ACC112 (cell line): ENCODE results near the gene MYL9.

Experiments
- H2AFZ ChIP-seq: fragments of 200-600 bp; sonication (generic); one replicate; pipeline ENCODE4 v1.6.0; 2017; ENCODE audit warnings: antibody characterized with exemption, low read length; ENCODE audit not compliant: unreplicated experiment
- H3K27ac ChIP-seq: fragments of 200-600 bp; sonication (generic); 2 replicates; pipeline ENCODE4 v1.5.1; 2014; ENCODE audit warnings: low read depth, mild to moderate bottlenecking, antibody characterized with exemption, low read length, moderate library complexity
- H3K27me3 ChIP-seq: fragments of 200-600 bp; sonication (generic); 2 replicates; pipeline ENCODE4 v1.6.1; 2014; ENCODE audit warnings: mild to moderate bottlenecking, antibody characterized with exemption, low read length, moderate library complexity, mixed read lengths; ENCODE audit not compliant: insufficient read depth
- H3K36me3 ChIP-seq: fragments of 200-600 bp; sonication (generic); 2 replicates; pipeline ENCODE4 v1.6.1; 2016; ENCODE audit warnings: mild to moderate bottlenecking, antibody characterized with exemption, low read length, moderate library complexity, mixed read lengths; ENCODE audit not compliant: insufficient read depth
- H3K4me1 ChIP-seq: fragments of 200-600 bp; sonication (generic); one replicate; pipeline ENCODE4 v1.6.1; 2016; ENCODE audit warnings: low read length, mixed read lengths; ENCODE audit not compliant: insufficient read depth, unreplicated experiment, control insufficient read depth
- H3K4me3 ChIP-seq: fragments of 200-600 bp; sonication (generic); 2 replicates; pipeline ENCODE4 v1.5.1; 2014; ENCODE audit warnings: mild to moderate bottlenecking, low read depth, low read length
- H3K79me2 ChIP-seq: fragments of 200-600 bp; sonication (generic); one replicate; pipeline ENCODE4 v1.6.0; 2016; ENCODE audit warnings: low read length; ENCODE audit not compliant: control insufficient read depth, unreplicated experiment, insufficient read depth

The MYL9 gene

DNA sequence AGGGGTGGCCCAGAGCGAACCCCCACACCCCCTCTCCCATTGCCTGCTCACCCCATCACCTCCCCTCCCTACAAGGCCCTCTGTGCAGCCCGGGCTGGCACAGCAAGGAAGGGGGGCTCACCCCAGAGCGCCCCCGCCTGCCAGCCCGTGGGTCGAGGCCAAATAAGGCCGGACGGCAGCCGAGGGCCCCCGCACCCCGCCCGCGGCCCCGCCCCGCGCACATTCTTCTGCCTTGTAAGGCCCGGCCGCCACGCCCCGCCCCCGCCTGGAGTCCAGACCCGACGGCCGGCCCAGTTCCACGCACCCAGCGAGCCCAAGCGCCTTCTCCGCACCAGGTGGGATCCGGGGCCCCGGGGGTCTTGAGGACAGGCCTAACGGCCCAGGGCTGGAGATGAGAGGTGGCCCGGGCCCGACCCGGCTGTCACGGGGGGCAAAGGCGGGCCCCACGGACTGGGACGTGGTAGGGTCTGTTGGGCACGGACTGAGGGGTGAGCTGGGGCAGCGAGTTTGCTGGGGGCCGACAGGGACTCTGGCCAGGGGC lies at the start of gene MYL9:
Gene MYL9 (plus strand): TSS at position 293 of the 541 bp plus-strand sequence. CDS start 3,366 bp downstream, outside the sequence.
- Histone ChIP-seq H2AFZ (peak within 1 kb of the TSS; percentile 72), H3K27me3 (no peaks in the 10 kb centered on the region), H3K36me3 (no peaks in the 10 kb centered on the region), H3K79me2 (peaks cover 36% of the 10 kb centered on the region), H3K4me1 (peaks cover 40% of the 10 kb centered on the region), H3K27ac (peak within 1 kb of the TSS; percentile 79), H3K4me3 (peak within 1 kb of the TSS; percentile 90)

GRCh38 chr20:36491901-36492617 lies 49.3 kb upstream of the MYL9 start:
- Histone ChIP-seq H3K4me1 (peaks cover 45% of the 10 kb centered on the region), H2AFZ (no peak overlapping the region), H3K27me3 (no peaks in the 10 kb centered on the region), H3K79me2 (peaks cover 86% of the 10 kb centered on the region), H3K27ac (peak overlapping the region; percentile 32), H3K36me3 (peaks cover 3% of the 10 kb centered on the region; the same call in 1 of the 2 replicates), H3K4me3 (no peak overlapping the region)

GRCh38 chr20:36493051-36493800 lies 48.1 kb upstream of the MYL9 start:
- Histone ChIP-seq H3K27me3 (no peaks in the 10 kb centered on the region), H3K4me1 (peaks cover 52% of the 10 kb centered on the region), H3K79me2 (peaks cover 84% of the 10 kb centered on the region), H3K36me3 (peaks cover 5% of the 10 kb centered on the region; the same call in 1 of the 2 replicates), H2AFZ (no peak overlapping the region), H3K4me3 (no peak overlapping the region), H3K27ac (peak overlapping the region; percentile 52; the same call in 1 of the 2 replicates)

DNA sequence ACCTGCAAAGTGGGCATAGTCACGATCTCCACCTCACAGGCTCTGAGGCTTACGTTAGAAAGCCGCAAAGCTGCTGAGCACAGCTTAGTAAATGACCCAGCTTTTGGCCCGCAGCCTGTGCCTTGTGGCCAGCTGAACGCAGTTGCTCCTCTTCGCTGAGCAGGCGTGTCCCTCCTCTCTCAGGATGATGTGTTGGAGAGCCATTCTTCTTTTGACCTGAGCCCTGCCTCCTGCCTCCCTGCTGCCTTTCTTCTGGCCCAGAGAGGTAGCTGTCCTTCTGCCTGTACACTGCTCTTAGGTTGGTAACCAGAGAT lies 47.6 kb upstream of the MYL9 start:
- no peak overlapping the region for H3K4me3 ChIP-seq
- peaks cover 5% of the 10 kb centered on the region; the same call in 1 of the 2 replicates for H3K36me3 ChIP-seq
- H2AFZ ChIP-seq = no peak overlapping the region
- peaks cover 84% of the 10 kb centered on the region for H3K79me2 ChIP-seq
- peaks cover 58% of the 10 kb centered on the region for H3K4me1 ChIP-seq
- H3K27me3 ChIP-seq = no peaks in the 10 kb centered on the region
- peak overlapping the region; percentile 52; the same call in 1 of the 2 replicates for H3K27ac ChIP-seq

GRCh38 chr20:36496707-36497669 lies 44.3 kb upstream of the MYL9 start:
- peaks cover 60% of the 10 kb centered on the region for H3K79me2 ChIP-seq
- H3K4me1 ChIP-seq = peaks cover 49% of the 10 kb centered on the region
- H3K27me3 ChIP-seq = no peaks in the 10 kb centered on the region
- no peak overlapping the region for H3K4me3 ChIP-seq
- H3K27ac ChIP-seq = no peak overlapping the region
- peaks cover 11% of the 10 kb centered on the region for H3K36me3 ChIP-seq
- no peak overlapping the region for H2AFZ ChIP-seq

- Histone ChIP-seq H3K27ac (peak overlapping the region; percentile 14; the same call in 1 of the 2 replicates), H2AFZ (no peak overlapping the region)
Observed at GRCh38 chr20:36497856-36498255, 43.5 kb upstream of the MYL9 start.

GRCh38 chr20:36498386-36499179 lies 42.7 kb upstream of the MYL9 start:
- peak overlapping the region; percentile 14 for H3K27ac ChIP-seq
- no peak overlapping the region for H3K4me3 ChIP-seq
- H3K27me3 ChIP-seq = no peaks in the 10 kb centered on the region
- H3K36me3 ChIP-seq = peaks cover 11% of the 10 kb centered on the region
- H3K79me2 ChIP-seq = peaks cover 45% of the 10 kb centered on the region
- H3K4me1 ChIP-seq = peaks cover 34% of the 10 kb centered on the region
- H2AFZ ChIP-seq = no peak overlapping the region

More at GRCh38 chr20:36497856-36498255, 43.5 kb upstream of the MYL9 start:
- peaks cover 51% of the 10 kb centered on the region for H3K79me2 ChIP-seq
- H3K4me1 ChIP-seq = peaks cover 41% of the 10 kb centered on the region
- no peaks in the 10 kb centered on the region for H3K27me3 ChIP-seq
- peaks cover 11% of the 10 kb centered on the region for H3K36me3 ChIP-seq
- no peak overlapping the region for H3K4me3 ChIP-seq

DNA sequence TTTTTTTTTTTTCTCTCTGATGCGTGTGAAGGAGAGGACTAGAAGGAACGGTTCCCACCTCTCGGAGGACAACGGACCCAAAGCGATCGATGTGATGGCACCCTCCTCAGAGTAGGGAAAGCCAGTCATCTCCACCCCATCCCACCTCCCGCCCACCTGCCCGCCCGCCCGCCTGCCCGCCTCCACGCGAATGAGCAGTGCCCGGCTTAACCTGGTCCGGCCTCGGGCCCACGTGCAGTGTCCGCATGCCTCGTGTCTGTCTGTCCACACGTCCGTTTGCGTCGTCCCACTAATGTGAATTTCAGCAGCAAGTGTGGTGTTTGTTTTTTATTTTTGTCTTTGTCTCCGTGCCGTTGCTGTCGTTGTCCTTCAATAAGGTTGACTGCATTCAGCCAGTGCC lies 42.1 kb upstream of the MYL9 start:
- Histone ChIP-seq H3K4me1 (peaks cover 29% of the 10 kb centered on the region), H3K79me2 (peaks cover 43% of the 10 kb centered on the region), H3K36me3 (peaks cover 14% of the 10 kb centered on the region), H2AFZ (no peak overlapping the region), H3K27ac (peak overlapping the region; percentile 53), H3K27me3 (no peaks in the 10 kb centered on the region), H3K4me3 (no peak overlapping the region)

- H3K27me3 ChIP-seq = no peaks in the 10 kb centered on the region
- H3K4me1 ChIP-seq = peaks cover 29% of the 10 kb centered on the region
- H3K4me3 ChIP-seq = no peak overlapping the region
- H3K79me2 ChIP-seq = peaks cover 41% of the 10 kb centered on the region
- no peak overlapping the region for H2AFZ ChIP-seq
- H3K27ac ChIP-seq = peak overlapping the region; percentile 53
- peaks cover 18% of the 10 kb centered on the region for H3K36me3 ChIP-seq
Observed at GRCh38 chr20:36499723-36500501, 41.4 kb upstream of the MYL9 start.
